T-helper 1 cell treated with Interleukin-12 subunit alpha and Interleukin-12 subunit beta and Interleukin-4 antibody, amounts not matched to agents 30 μg/mL and 1 μg/mL, for 36 hours (primary cell): ENCODE results near the gene TTR.

Experiments used
- H3K27ac Mint-ChIP-seq: one replicate; pipeline ENCODE4 v1.8.0; 2021; ENCODE audit warnings: mild to moderate bottlenecking, mixed read lengths
- H3K27me3 Mint-ChIP-seq: one replicate; pipeline ENCODE4 v1.8.0; 2021; ENCODE audit warnings: low read depth, mixed read lengths
- H3K36me3 Mint-ChIP-seq: one replicate; pipeline ENCODE4 v1.8.0; 2021; ENCODE audit warnings: low read depth, mixed read lengths
- H3K4me1 Mint-ChIP-seq: one replicate; pipeline ENCODE4 v1.8.0; 2021; ENCODE audit warnings: low read depth, mixed read lengths
- H3K4me3 Mint-ChIP-seq: one replicate; pipeline ENCODE4 v1.8.0; 2021; ENCODE audit warnings: mild to moderate bottlenecking, moderate library complexity, mixed read lengths
- H3K9me3 Mint-ChIP-seq: one replicate; pipeline ENCODE4 v1.8.0; 2021; ENCODE audit warnings: mixed read lengths

Gene TTR

DNA sequence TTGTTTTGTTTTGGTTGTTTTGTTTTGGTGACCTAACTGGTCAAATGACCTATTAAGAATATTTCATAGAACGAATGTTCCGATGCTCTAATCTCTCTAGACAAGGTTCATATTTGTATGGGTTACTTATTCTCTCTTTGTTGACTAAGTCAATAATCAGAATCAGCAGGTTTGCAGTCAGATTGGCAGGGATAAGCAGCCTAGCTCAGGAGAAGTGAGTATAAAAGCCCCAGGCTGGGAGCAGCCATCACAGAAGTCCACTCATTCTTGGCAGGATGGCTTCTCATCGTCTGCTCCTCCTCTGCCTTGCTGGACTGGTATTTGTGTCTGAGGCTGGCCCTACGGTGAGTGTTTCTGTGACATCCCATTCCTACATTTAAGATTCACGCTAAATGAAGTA, at the start of gene TTR:
TTR (plus strand) TSS at position 250 of the 400 bp plus-strand sequence; CDS start at position 276, 26 bp downstream.
- H3K27me3 Mint-ChIP-seq = peaks cover 7% of the 10 kb centered on the region
- H3K4me1 Mint-ChIP-seq = no peaks in the 10 kb centered on the region
- H3K36me3 Mint-ChIP-seq = no peaks in the 10 kb centered on the region

DNA sequence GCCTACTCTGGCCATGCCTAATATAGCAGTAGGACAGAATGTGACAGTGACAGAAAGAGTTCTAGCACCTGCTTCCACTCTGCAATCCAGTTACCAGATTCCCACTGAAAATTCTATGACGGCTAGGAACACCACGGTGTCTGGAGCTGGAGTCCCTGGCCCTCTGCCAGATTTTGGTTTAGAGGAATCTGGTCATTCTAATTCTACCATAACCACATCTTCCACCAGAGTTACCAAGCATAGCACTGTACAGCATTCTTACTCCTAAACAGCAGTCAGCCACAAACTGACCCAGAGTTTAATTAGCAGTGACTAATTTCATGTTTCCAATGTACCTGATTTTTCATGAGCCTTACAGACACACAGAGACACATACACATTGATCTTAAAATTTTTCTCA, 45.2 kb upstream of the TTR start:
- Mint-ChIP-seq H3K27ac (no peak overlapping the region), H3K4me3 (no peak overlapping the region), H3K27me3 (no peaks in the 10 kb centered on the region), H3K4me1 (no peaks in the 10 kb centered on the region), H3K36me3 (no peaks in the 10 kb centered on the region), H3K9me3 (no peaks in the 10 kb centered on the region)

More for the DNA sequence above, at the start of gene TTR:
- no peak within 1 kb of the TSS for H3K27ac Mint-ChIP-seq
- H3K4me3 Mint-ChIP-seq = no peak within 1 kb of the TSS
- H3K9me3 Mint-ChIP-seq = no peaks in the 10 kb centered on the region

DNA sequence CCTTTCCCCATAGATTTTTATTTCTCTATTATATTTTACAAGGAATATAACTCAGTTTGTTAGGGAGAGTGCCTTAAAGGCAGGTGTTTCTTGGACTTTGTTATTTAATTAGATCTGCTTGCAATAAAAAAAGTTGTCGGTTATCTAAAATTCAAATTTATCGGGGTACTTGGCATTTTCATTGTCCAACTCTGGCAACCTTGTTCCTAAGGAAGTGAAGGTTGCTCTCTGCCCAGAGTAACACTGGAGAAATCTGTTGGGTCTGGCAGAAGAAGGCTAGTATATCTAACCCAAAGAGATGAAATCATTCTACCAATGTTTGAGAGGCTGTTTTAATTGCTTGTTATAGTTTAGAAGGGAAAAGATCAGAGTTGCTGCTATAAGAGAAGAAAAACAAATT, 42.8 kb upstream of the TTR start:
- Mint-ChIP-seq H3K27me3 (no peaks in the 10 kb centered on the region), H3K4me1 (no peaks in the 10 kb centered on the region), H3K36me3 (no peaks in the 10 kb centered on the region), H3K9me3 (no peaks in the 10 kb centered on the region), H3K27ac (no peak overlapping the region), H3K4me3 (no peak overlapping the region)

DNA sequence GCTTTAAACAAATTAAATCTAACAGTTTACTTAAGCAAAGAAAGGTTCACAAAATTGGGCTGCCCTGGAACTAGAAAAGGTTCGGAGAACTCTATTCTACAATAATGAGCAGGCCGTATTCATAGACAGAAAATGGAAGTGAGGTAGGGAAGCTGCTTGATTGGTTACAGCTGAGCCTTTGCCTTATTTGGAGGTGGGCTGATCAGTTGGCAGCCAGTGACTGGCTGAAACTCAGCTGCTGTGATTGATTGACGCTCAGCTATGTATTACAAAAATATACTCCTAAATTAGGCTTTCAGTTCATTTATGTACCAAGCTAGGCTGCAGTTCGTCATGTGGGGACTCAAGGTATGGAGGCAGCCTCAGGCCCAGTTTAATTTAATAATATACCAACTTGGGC, 42.3 kb upstream of the TTR start:
- no peaks in the 10 kb centered on the region for H3K4me1 Mint-ChIP-seq
- H3K27me3 Mint-ChIP-seq = peaks cover under 1% of the 10 kb centered on the region
- H3K4me3 Mint-ChIP-seq = no peak overlapping the region
- no peaks in the 10 kb centered on the region for H3K9me3 Mint-ChIP-seq
- H3K36me3 Mint-ChIP-seq = no peaks in the 10 kb centered on the region
- H3K27ac Mint-ChIP-seq = no peak overlapping the region

DNA sequence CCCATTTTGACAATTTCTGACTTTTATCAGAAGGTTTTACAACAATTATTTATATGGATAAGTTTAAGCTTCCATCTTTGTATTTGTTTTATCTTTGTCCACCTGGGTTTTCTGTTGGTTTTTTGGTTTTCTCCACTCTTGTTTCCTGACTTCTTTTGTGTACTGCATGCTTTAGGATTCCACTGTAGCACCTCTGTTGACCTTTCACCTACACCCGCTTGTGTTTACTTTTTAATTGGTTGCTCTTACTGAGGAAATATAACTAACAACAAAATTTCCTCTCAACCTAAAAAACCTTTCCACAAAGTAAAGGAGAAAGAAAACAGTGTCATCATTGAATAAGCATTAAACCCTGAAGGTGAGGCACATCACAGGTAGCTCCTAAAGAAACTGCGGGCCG, 39.8 kb upstream of the TTR start:
- Mint-ChIP-seq H3K4me3 (no peak overlapping the region), H3K27me3 (peaks cover 3% of the 10 kb centered on the region), H3K4me1 (peaks cover 3% of the 10 kb centered on the region), H3K36me3 (no peaks in the 10 kb centered on the region), H3K9me3 (no peaks in the 10 kb centered on the region), H3K27ac (no peak overlapping the region)

DNA sequence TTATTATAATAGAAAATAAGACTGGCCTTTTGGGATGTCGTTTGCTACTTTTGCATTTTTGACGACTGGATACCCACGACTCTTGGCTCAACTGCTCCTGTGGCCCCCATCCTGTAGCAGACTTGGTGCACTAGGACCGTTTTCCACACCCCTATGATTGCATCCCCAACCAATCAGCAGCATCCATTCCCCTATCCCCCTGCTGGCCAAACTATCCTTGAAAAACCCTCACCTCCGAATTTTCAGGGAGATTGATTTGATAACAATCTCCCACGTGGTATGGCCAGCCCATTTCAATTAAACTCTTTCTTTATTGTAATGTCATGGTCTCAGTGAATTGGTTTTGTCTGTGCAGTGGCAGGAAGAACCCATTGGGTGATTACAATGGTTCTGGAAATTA, 37.9 kb upstream of the TTR start:
- Mint-ChIP-seq H3K27ac (no peak overlapping the region), H3K4me1 (peaks cover 3% of the 10 kb centered on the region), H3K9me3 (no peaks in the 10 kb centered on the region), H3K27me3 (peaks cover 3% of the 10 kb centered on the region), H3K4me3 (no peak overlapping the region), H3K36me3 (no peaks in the 10 kb centered on the region)

DNA sequence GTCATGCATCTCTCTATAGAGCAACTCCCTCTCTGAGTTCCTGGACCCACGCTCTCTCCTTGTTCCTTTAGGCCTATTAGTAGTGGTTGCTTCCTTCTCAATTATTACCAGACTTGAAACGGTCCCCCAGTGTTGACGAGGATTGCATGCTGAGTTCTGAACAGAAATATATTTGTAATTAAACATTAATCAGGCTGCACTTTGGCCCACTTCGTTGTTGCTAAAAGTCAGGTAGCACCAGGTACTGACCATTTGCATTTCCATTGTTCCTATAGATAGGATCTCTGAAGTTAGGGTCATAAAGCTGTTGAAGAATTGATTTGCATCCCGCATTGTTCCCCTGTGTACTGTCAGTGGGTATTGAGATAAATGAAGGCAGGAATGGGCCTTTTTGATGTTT, 36.9 kb upstream of the TTR start:
- Mint-ChIP-seq H3K27me3 (peaks cover 3% of the 10 kb centered on the region), H3K9me3 (no peaks in the 10 kb centered on the region), H3K4me1 (peaks cover 3% of the 10 kb centered on the region), H3K4me3 (no peak overlapping the region), H3K36me3 (no peaks in the 10 kb centered on the region), H3K27ac (no peak overlapping the region)

DNA sequence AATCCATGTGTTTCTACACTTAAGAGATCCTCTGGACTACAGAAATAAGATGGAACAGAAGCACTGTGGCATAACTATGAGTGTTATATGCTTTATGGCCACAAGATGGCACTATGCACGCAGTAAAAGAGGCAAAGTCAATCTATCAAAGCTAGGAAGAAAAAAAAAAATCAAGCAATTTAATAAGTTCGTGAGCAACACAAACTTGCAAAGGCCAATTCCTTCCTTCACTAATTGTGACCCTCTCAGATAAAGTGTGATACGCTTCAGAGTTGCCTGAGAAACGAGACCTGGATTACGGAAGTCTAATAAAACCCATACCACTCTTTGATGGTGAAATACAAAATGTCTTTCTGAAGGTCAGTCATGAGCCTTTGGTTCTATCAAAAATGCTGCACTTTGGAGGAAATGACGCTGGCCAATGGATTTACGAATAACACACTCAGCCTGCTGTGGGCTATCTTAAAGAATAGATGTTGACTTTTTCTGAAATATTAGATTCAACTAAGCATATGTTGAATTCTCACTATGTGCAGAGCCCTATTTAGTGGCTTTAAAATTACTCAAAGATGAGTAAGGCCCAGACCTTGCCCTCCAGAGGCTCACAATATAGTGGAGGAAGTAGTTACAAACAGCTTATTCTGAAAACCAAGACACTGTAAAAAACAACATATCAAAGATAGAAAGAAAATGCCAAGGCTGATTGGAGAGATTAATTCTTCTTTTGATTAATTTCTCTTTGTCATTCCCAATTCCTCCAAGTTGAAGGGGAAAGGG, 35.5 kb upstream of the TTR start:
- Mint-ChIP-seq H3K36me3 (no peaks in the 10 kb centered on the region), H3K27me3 (peaks cover 3% of the 10 kb centered on the region), H3K4me3 (no peak overlapping the region), H3K9me3 (no peaks in the 10 kb centered on the region), H3K27ac (no peak overlapping the region), H3K4me1 (peaks cover 3% of the 10 kb centered on the region)

DNA sequence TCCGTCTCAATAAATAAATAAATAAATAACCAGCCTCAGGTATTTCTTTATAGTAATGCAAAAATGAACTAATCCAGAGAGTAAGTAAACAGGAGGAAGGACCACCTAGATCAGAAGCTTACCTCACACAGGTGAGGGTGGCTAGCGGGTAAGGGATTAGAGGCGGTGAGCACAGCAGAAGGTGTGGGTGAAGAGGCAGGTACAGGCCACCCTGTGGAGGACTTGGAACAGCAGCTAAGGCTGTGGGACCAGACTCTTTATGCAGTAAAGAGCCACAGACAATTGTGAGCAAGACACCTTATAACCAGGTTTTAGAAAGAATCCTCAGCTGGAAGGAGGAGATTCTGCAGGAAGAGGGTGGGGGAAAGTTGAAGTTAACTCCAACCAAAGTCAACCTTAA, 34.2 kb upstream of the TTR start:
- H3K27ac Mint-ChIP-seq = no peak overlapping the region
- H3K4me1 Mint-ChIP-seq = peaks cover 3% of the 10 kb centered on the region
- no peaks in the 10 kb centered on the region for H3K9me3 Mint-ChIP-seq
- H3K4me3 Mint-ChIP-seq = no peak overlapping the region
- H3K36me3 Mint-ChIP-seq = no peaks in the 10 kb centered on the region
- H3K27me3 Mint-ChIP-seq = peaks cover 3% of the 10 kb centered on the region

DNA sequence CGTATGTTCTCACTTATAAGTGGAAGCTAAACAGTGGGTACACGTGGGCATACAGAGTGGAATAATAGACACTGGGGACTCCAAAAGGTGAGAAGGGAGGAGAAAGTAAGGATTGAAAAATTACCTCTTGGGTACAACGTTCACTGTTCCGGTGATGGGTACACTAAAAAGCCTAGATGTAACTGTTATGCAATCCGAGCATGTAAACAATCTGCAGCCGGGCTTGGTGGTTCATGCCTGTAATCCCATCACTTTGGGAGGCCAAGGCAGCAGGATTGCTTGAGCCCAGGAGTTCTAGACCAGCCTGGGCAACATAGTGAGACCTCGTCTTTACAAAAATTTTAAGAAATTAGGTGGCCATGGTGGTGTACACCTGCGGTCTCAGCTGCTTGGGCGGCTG, 33.1 kb upstream of the TTR start:
- Mint-ChIP-seq H3K36me3 (no peaks in the 10 kb centered on the region), H3K9me3 (no peaks in the 10 kb centered on the region), H3K4me3 (no peak overlapping the region), H3K4me1 (peaks cover 3% of the 10 kb centered on the region), H3K27ac (no peak overlapping the region), H3K27me3 (peaks cover 3% of the 10 kb centered on the region)

DNA sequence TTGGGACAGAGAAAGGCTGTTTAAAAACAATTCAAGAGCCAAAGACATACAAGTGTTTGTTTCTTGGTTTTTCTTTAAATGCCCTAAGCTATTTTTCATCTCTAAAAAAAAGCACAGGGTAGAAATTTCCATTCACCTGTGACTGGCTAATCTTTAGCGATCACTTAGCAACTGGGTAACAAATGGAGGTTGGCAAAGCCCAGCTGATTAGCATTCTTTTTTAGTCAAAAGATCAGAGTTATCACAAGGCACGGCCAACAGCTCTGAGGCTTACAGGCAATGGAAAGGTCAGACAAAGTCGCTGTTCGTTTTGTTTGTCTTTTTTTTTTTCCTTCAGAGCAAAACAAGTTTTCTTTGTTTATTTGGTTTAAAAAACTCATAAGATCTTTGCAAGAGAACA, 29.0 kb upstream of the TTR start:
- no peaks in the 10 kb centered on the region for H3K27me3 Mint-ChIP-seq
- no peaks in the 10 kb centered on the region for H3K9me3 Mint-ChIP-seq
- no peaks in the 10 kb centered on the region for H3K4me1 Mint-ChIP-seq
- H3K27ac Mint-ChIP-seq = no peak overlapping the region
- no peaks in the 10 kb centered on the region for H3K36me3 Mint-ChIP-seq
- H3K4me3 Mint-ChIP-seq = no peak overlapping the region

DNA sequence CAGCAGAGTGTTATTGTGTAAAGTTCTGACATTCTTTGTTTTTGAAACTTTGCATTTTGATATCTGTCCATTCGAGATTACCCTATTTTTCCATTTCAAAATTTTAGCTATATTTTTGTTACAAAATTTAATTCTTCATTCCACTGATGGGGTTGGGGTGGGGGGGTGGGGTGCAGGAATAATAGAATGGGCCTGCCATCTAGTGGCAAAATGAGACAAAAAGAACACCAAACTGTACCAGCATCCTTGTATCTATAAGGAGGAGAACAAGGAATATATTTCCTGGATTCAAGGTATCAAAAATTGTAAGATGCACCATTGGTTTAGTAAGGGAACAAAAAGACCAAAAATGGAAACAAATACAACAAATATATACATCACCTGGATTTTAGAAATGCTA, 27.9 kb upstream of the TTR start:
- Mint-ChIP-seq H3K4me1 (no peaks in the 10 kb centered on the region), H3K9me3 (no peaks in the 10 kb centered on the region), H3K4me3 (no peak overlapping the region), H3K27me3 (no peaks in the 10 kb centered on the region), H3K27ac (no peak overlapping the region), H3K36me3 (no peaks in the 10 kb centered on the region)

DNA sequence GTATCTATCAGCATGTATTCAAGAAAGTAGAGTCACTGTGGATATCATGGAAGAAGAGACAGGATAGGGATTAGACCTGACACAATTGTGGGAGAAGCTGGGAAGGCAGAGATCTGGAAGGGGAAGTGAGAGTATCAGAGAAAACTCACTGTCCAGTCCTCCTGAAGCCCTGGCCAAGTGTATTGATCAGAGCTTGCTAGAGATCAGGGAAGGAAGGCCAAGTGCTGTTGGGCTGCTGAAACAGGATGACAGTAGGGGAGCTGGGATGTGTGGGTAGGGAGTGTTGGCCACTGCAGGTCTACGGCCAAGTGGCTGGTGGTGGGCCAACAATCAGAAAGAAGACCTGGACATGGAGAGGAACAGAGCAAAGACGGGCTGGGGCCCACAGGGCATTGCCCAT, 26.3 kb upstream of the TTR start:
- Mint-ChIP-seq H3K4me3 (no peak overlapping the region), H3K9me3 (no peaks in the 10 kb centered on the region), H3K27ac (no peak overlapping the region), H3K27me3 (no peaks in the 10 kb centered on the region), H3K4me1 (no peaks in the 10 kb centered on the region), H3K36me3 (no peaks in the 10 kb centered on the region)

DNA sequence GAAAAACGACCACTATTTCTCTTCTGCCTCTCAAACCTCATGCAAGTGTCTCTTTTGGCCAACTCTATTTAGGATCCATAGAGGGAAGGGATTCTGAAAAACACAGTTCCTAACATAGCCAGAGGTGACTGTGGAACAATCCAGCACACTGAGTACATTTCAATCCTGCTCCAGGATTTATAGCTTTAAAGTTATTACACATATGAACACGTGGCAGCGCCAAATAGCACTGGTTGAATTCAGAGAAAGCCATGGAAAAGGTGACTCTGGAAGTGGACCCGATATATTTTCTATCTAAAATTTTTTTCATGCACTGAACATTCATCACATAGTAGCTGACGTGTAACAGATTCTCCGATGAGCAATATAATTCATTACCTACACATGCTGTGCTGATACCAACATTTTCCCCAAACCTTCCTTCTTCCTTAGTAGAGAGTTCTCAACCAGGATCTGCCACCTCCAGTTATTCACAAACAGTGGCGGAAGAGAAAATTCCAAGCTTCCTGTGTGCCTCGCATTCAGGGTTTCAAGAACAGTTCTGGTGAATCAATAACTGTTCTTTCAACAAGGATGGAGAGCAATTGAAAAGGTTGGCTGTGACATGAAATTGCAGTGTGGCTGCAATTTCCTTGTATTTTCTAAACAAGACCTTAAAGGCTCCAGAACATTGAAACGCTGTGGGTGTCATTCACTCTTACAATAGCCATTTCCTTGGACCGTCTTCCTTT, 25.7 kb upstream of the TTR start:
- Mint-ChIP-seq H3K36me3 (no peaks in the 10 kb centered on the region), H3K4me3 (no peak overlapping the region), H3K27me3 (no peaks in the 10 kb centered on the region), H3K9me3 (no peaks in the 10 kb centered on the region), H3K4me1 (no peaks in the 10 kb centered on the region), H3K27ac (no peak overlapping the region)

DNA sequence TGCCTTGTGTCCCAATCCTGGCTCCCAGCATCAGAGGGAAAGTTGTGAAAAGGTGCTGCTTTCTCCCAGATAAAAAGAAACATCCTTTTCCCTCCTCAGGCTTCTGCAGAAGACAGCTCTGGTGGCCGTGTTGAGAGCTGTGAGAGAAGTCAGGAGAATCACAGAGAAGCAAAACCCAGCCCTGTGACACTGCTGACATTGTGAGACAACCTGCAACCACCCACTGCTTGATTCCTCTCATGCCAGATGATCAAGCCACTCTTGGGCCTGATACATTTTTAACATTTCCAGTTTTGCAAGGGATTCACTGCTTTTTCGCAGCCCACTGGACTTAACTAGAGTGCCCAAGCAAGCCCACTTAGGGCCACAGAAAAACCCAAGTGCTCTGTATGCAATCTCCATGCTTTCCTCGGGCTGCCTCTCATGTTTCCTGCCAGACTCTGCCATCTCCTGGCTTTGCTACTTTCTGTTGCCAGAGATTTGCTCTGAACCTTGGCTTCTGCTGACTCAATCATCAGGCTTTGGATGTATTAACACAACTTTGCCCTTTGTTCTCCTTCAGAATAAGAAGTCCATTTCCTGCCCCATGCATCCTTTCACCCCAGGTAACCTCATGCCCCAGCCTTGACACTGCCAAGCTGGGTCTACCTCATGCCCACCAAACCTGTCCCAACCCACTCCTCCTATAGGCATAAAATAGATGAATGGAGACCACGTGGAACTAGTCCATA, 24.9 kb upstream of the TTR start:
- no peaks in the 10 kb centered on the region for H3K27me3 Mint-ChIP-seq
- no peak overlapping the region for H3K27ac Mint-ChIP-seq
- no peaks in the 10 kb centered on the region for H3K36me3 Mint-ChIP-seq
- no peaks in the 10 kb centered on the region for H3K9me3 Mint-ChIP-seq
- no peaks in the 10 kb centered on the region for H3K4me1 Mint-ChIP-seq
- no peak overlapping the region for H3K4me3 Mint-ChIP-seq
